GM18951 (cell line): Measurements from ENCODE around the gene GPRC5A.

Experiments
- POLR2A ChIP-seq: IDR thresholded peaks from 4 replicates; pipeline ENCODE4 v1.6.1; 2011; ENCODE audit warnings: mild to moderate bottlenecking; ENCODE audit not compliant: insufficient read length, insufficient read depth; ENCODE audit errors: extremely low read depth
- in situ Hi-C: fragments of 300-500 bp; cut with MboI; formaldehyde crosslinking; loops from one replicate; pipeline ENCODE4 v1.12.0; 2022; ENCODE audit warnings: low sequenced_read_pairs, mixed read lengths, inconsistent platforms; ENCODE audit not compliant: unreplicated experiment

Gene GPRC5A

GRCh38 chr12:12926571-12927071, 35.3 kb downstream of the GPRC5A start:
- no peak for TF ChIP-seq POLR2A

DNA sequence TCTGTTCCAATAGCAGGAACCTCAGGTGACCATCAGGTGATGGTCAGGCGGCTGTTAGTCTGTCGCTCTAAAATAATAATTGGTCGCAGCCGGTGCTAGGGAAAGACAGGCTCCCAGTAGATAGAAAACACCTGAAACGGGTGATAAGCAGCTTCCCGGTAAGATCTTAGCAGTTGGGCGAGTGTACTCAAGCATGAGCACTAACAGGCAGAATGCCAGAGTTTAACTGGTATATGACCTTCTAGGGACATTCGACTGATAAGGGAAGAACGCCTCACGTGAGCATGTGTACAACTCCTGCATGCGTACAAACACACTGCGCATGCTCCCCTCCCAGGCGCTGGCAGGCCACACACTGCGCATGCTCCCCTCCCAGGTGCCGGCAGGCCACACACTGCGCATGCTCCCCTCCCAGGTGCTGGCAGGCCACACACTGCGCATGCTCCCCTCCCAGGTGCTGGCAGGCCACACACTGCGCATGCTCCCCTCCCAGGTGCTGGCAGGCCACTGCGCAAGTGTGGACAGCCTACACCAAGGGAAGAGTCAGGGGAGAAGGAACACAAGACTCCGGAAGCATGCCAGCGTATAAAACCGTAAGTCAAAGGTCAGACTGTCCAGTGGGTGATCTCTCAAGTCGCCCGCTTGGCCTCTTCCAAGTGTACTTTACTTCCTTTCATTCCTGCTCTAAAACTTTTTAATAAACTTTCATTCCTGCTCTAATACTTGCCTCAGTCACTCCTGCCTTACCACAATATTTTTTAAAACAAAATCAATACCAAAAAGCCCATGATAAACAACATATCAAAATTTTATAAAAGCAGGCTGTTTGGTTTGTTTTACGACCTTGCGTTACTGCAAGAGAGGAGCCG, 36.1 kb downstream of the GPRC5A start:
- no peak for TF ChIP-seq POLR2A
- in situ Hi-C loops = no loop called here

More at GRCh38 chr12:12926571-12927071, 35.3 kb downstream of the GPRC5A start:
- in situ Hi-C loops = no loop called here

DNA sequence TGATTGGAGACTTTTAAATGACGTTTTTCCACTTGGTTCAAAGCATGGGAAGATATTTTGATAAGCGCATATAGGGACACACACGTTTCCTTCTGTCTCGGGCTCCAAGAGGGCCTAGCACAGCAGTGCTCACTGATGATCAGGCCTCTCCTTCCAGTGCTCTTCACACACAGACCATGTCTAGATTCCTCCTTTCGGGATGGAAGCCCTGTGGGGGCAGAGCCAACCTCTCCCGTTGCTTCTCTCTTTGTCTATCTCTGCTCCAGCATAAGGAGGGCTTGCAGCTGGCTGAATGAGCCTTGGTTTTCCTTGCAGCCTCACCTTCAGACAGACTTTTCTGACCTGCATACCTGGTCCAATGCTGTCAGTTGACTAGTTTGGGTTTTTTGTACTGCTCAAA, 38.3 kb downstream of the GPRC5A start:
- TF ChIP-seq POLR2A = no peak
- in situ Hi-C loops = no loop called here

- in situ Hi-C loops = no loop called here
- TF ChIP-seq POLR2A = no peak
These were observed 39.4 kb downstream of the GPRC5A start for GRCh38 chr12:12930633-12931219.

- no peak for TF ChIP-seq POLR2A
- in situ Hi-C loops = no loop called here
These were observed 42.4 kb downstream of the GPRC5A start for GRCh38 chr12:12933742-12934141.

DNA sequence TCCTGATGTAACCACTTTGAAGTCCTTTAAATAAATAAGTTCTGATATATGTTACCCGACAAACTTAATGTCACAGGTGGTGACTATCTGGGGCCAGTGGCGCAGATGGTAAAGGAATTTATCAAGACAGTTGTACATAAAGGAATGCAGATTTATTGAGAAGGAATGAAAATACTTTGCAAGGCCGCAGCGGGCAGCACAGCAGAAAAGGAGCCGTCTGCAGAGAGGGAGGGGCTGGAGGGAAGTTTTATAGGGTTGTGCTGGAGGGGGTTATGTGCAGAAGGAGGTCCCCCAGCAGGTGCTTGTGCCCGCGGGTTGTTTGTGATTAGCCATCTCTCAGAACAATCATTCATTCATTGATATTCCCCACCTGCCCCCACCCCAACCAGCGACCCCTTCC, 43.2 kb downstream of the GPRC5A start:
- in situ Hi-C loops = no loop called here
- no peak for TF ChIP-seq POLR2A

GRCh38 chr12:12936983-12937491, 45.7 kb downstream of the GPRC5A start:
- no peak for TF ChIP-seq POLR2A
- in situ Hi-C loops = no loop called here

- TF ChIP-seq POLR2A = no peak
- in situ Hi-C loops = no loop called here
These were observed 47.2 kb downstream of the GPRC5A start for GRCh38 chr12:12938541-12938940.

DNA sequence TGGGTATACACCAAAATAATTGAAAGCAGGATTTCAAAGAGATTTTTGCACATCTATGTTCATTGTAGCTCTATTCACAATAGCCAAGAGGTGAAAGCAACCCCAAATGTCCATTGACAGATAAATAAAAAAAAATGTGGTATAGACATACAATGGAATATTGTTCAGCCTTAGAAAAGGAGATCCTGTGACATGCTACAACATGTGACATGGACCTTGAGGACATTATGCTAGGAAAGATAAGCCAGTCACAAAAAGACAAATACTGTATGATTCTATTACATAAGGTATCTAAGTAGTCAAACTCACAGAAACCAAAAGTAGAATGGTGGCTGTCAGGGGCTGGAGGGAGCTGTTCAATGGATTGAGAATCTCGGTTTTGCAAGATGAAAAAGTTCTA, 48.5 kb downstream of the GPRC5A start:
- TF ChIP-seq POLR2A = no peak
- in situ Hi-C loops = no loop called here

GRCh38 chr12:12941450-12942350, 50.3 kb downstream of the GPRC5A start:
- in situ Hi-C loops = no loop called here
- TF ChIP-seq POLR2A = no peak

DNA sequence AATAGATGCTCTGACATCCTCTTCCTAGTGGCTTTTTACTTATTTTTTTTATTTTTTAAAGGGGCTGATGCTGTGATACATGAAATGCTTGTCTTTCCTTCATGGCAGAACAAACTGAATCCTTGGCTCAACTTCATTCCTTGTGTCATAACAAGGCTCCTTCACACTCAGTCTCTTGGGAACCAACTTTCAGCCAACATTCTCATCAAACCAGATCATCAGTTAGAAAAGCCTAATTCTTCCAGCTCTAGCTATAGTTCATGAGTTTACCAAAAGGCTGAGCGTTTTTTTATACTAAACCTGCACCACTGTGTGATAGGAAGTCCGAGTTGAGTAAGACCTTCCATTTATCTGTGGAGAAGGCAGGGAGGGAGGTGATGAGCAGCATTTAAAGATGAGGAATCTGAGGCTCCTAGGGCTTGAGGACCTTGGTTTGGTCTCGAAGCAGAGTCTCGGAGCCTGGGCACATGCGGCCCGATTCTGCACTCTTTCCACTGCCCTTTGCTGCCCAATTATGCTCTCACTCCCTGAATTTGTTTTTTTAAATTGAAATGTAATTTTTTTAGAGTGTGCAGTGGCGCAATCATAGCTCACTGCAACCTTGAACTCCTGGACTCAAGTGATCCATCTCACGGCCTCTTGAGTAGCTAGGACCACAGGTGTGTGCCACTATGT, 52.4 kb downstream of the GPRC5A start:
- TF ChIP-seq POLR2A = no peak

DNA sequence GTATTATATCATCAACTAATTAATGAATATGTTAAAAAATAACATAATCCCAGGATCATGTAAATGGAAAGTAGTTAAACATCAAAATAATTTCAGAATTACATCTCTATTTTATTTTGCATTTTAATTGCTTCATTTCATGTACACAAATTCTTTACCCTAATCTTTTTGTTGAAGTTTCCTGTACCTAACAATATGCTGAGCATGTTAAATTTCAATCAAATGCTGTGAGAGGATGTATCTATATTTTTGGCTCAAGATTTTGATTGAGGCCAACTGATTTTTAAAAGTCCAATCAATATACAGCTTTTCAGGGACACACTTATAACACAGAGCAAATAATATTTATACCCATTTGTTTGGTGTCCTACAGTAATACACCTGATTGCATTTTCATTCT, 54.2 kb downstream of the GPRC5A start:
- in situ Hi-C loops = no loop called here
- no peak for TF ChIP-seq POLR2A

More for the DNA sequence above, 52.4 kb downstream of the GPRC5A start:
- in situ Hi-C loops = no loop called here
